Keratinocyte (primary cell): ENCODE measurements around the gene SCAMP4. TPM values are rescaled to one million over a fixed set of nuclear protein-coding genes. Genes with fewer than 3 reads are reported as not detected.

ENCODE experiments used
- DNase-seq: peaks from one replicate; pipeline ENCODE4 v3.0.0-alpha.2; 2011; ENCODE audit warnings: low read depth, missing footprints, low spot score
- FAIRE-seq: peaks from 2 replicates; lab custom pipeline; 2011; peaks lifted over from hg19 to GRCh38; lab: Jason Lieb, UNC
- H2AFZ ChIP-seq: 2 replicates; pipeline ENCODE4 v1.6.0; 2012; ENCODE audit warnings: low read length, control low read depth, inconsistent platforms; ENCODE audit not compliant: control insufficient read depth
- H3K27ac ChIP-seq: 2 replicates; pipeline ENCODE4 v1.5.1; 2011; ENCODE audit warnings: low read length; ENCODE audit not compliant: control insufficient read depth, insufficient read depth
- H3K27me3 ChIP-seq: 3 replicates; pipeline ENCODE4 v1.6.0; 2011; ENCODE audit warnings: low read length; ENCODE audit not compliant: control insufficient read depth, insufficient read depth; ENCODE audit errors: extremely low read depth
- H3K36me3 ChIP-seq, 2 experiments: 2 replicates in 1 of 2; 3 replicates in 1 of 2; pipeline ENCODE4 v1.5.1; 2011; ENCODE audit warnings: low read length in 2 of 2, mild to moderate bottlenecking in 1 of 2; ENCODE audit not compliant: control insufficient read depth in 2 of 2, insufficient read depth in 2 of 2; ENCODE audit errors: extremely low read depth in 1 of 2
- H3K4me1 ChIP-seq: 3 replicates; pipeline ENCODE4 v1.5.1; 2011; ENCODE audit warnings: low read length; ENCODE audit not compliant: control insufficient read depth, insufficient read depth; ENCODE audit errors: extremely low read depth
- H3K4me2 ChIP-seq: 3 replicates; pipeline ENCODE4 v1.6.0; 2011; ENCODE audit warnings: low read depth, low read length; ENCODE audit not compliant: control insufficient read depth, insufficient read depth; ENCODE audit errors: extremely low read depth
- H3K4me3 ChIP-seq, 3 experiments: fragments of 200-600 bp in 1 of 3; sonication (generic) in 1 of 3; 2 replicates in 2 of 3; 3 replicates in 1 of 3; pipeline ENCODE4 v1.5.1; 2011 to 2016; ENCODE audit warnings: low read length in 3 of 3, mild to moderate bottlenecking in 3 of 3, control low read depth in 2 of 3, inconsistent platforms in 1 of 3, low read depth in 1 of 3, mixed read lengths in 1 of 3, mixed run types in 1 of 3, moderate library complexity in 1 of 3; ENCODE audit not compliant: control insufficient read depth in 2 of 3, insufficient read depth in 2 of 3; ENCODE audit errors: extremely low read depth in 1 of 3
- H3K79me2 ChIP-seq: 2 replicates; pipeline ENCODE4 v1.6.0; 2012; ENCODE audit warnings: low read length; ENCODE audit not compliant: control insufficient read depth, insufficient read depth
- H3K9ac ChIP-seq: 3 replicates; pipeline ENCODE4 v1.6.0; 2011; ENCODE audit warnings: low read length; ENCODE audit not compliant: control insufficient read depth, insufficient read depth; ENCODE audit errors: extremely low read depth
- H3K9me1 ChIP-seq: 3 replicates; pipeline ENCODE4 v1.6.0; 2011; ENCODE audit warnings: low read length; ENCODE audit not compliant: control insufficient read depth, insufficient read depth; ENCODE audit errors: extremely low read depth
- H3K9me3 ChIP-seq: 2 replicates; pipeline ENCODE4 v1.5.1; 2012; ENCODE audit warnings: low read depth, low read length; ENCODE audit not compliant: control insufficient read depth
- H4K20me1 ChIP-seq: 3 replicates; pipeline ENCODE4 v1.6.0; 2011; ENCODE audit warnings: low read length; ENCODE audit not compliant: control insufficient read depth, insufficient read depth; ENCODE audit errors: extremely low read depth
- EZH2 ChIP-seq: IDR thresholded peaks from one replicate; pipeline ENCODE4 v1.6.1; 2012; ENCODE audit warnings: inconsistent platforms, mild to moderate bottlenecking, low read length, moderate library complexity
- dilution Hi-C: fragments of 300-500 bp; cut with MboI; formaldehyde crosslinking; loops from one replicate; pipeline ENCODE4 v1.7.0; 2020; ENCODE audit warnings: low sequenced_read_pairs; ENCODE audit not compliant: extremely low pct_ligation_motif_present
- polyA plus RNA-seq, 5 experiments: library from polyadenylated mRNA; depleted of rRNA in 3 of 5; stranded (reverse) in 3 of 5; stranded (forward) in 1 of 5; unstranded in 1 of 5; fragments of >200 nt; gene quantifications; 1 replicate in 1 of 5; 2 replicates in 3 of 5; 3 replicates in 1 of 5; pipeline versions ENCODE4 v1.2.1 to v1.2.3, GENCODE V29; 2011 to 2012; ENCODE audit warnings: missing spikeins in 2 of 5, low read depth in 1 of 5, low replicate concordance in 1 of 5
- TF ChIP-seq, protein P1 (sequence below), 3 experiments: IDR thresholded peaks in 1 of 3; conservative IDR thresholded peaks in 1 of 3; optimal IDR thresholded peaks in 1 of 3; 2 replicates in 2 of 3; 3 replicates in 1 of 3; pipeline versions ENCODE3 to v1.5.1; 2011; ENCODE audit warnings: low read length in 3 of 3, mild to moderate bottlenecking in 3 of 3, moderate library complexity in 2 of 3, control low read depth in 1 of 3, inconsistent platforms in 1 of 3; ENCODE audit not compliant: insufficient read depth in 2 of 3; ENCODE audit errors: extremely low read depth in 1 of 3

The SCAMP4 gene
- polyA plus RNA-seq, 1 donor (not counting 4 experiments of a cell fraction or from before 2014, with no cell fraction given) = 4.8 TPM

DNA sequence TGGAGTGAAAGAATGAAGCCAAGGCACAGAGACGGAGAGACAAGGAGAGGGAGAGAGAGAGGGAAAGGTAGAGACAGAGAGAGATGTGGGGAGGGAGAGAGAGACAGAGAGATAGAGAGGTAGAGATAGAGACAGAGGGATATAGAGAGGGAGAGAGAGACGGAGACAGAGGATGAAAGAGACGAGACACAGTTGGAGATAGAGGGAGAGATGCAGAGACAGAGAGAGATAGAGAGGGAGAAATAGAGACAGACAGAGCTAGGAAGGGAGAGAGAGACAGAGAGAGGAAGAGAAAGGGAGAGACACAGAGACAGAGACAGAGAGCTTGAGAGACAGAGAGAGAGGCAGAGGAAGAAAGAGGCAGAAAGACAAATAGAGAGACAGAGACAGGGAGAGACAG is 31.2 kb downstream of the SCAMP4 start:
- H3K9ac ChIP-seq = no peak overlapping the region
- H3K4me2 ChIP-seq = no peak overlapping the region
- DNase-seq (no peak), FAIRE-seq (no peak)
- H3K27ac ChIP-seq = no peak overlapping the region
- H2AFZ ChIP-seq = no peak overlapping the region
- peaks cover 4% of the 10 kb centered on the region for H3K9me3 ChIP-seq
- no peaks in the 10 kb centered on the region for H4K20me1 ChIP-seq
- peaks cover 11% of the 10 kb centered on the region for H3K4me1 ChIP-seq
- no peaks in the 10 kb centered on the region for H3K9me1 ChIP-seq
- dilution Hi-C loops = no loop called here
- peaks cover under 1% of the 10 kb centered on the region for H3K79me2 ChIP-seq
- no peaks in the 10 kb centered on the region for H3K27me3 ChIP-seq
- TF ChIP-seq, protein P1, sequence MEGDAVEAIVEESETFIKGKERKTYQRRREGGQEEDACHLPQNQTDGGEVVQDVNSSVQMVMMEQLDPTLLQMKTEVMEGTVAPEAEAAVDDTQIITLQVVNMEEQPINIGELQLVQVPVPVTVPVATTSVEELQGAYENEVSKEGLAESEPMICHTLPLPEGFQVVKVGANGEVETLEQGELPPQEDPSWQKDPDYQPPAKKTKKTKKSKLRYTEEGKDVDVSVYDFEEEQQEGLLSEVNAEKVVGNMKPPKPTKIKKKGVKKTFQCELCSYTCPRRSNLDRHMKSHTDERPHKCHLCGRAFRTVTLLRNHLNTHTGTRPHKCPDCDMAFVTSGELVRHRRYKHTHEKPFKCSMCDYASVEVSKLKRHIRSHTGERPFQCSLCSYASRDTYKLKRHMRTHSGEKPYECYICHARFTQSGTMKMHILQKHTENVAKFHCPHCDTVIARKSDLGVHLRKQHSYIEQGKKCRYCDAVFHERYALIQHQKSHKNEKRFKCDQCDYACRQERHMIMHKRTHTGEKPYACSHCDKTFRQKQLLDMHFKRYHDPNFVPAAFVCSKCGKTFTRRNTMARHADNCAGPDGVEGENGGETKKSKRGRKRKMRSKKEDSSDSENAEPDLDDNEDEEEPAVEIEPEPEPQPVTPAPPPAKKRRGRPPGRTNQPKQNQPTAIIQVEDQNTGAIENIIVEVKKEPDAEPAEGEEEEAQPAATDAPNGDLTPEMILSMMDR (optimal IDR thresholded peaks at IDR 0.05 in 1 of 3, IDR thresholded peaks at IDR 0.05 in 1 of 3, conservative IDR thresholded peaks at IDR 0.05 in 1 of 3; ENCODE audit: extremely low read depth in 1 of 3, insufficient read depth in 2 of 3, low read length in 3 of 3) = no peak
- TF ChIP-seq EZH2 = no peak
- H3K4me3 ChIP-seq = no peak overlapping the region
- no peaks in the 10 kb centered on the region for H3K36me3 ChIP-seq

DNA sequence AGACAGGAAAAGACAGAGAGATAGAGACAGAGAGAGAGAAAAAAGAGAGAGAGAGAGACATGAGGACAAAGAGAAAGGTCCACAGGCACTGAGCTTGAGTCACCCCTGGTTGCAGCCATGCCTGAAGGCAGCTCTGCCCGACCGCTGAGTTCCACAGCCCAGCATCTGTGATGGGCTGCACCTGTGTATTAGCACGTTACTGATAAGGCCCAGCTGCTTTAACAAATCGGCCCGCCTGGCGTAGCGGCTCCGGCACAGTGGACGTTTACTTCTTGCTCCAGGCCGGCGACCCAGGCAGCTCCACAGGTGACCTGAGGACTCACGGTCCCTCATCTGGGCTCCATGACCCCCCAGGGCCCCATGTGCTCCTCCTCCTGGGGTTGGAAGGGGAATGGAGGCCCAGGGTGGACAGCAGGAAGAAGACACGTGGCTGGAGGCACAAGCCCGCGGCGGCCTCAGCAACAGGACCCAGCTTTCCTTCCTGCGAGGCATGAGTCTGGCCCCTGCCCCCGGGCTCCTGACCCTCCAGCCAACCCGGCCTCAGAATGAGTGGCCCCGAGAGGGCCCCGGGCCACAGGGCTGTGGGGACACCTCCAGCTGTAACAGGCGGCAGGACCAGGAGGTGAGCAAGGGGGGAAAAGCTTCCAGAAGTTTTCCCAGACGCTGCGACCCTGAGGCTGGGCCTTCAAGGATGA is 31.9 kb downstream of the SCAMP4 start:
- Histone ChIP-seq H3K79me2 (peaks cover 7% of the 10 kb centered on the region), H3K36me3 (no peaks in the 10 kb centered on the region), H3K4me2 (no peak overlapping the region), H4K20me1 (no peaks in the 10 kb centered on the region), H2AFZ (no peak overlapping the region), H3K27ac (no peak overlapping the region), H3K9me3 (no peaks in the 10 kb centered on the region), H3K27me3 (no peaks in the 10 kb centered on the region), H3K9ac (no peak overlapping the region), H3K4me1 (peaks cover 11% of the 10 kb centered on the region), H3K9me1 (no peaks in the 10 kb centered on the region), H3K4me3 (no peak overlapping the region)
- no peak for FAIRE-seq
- TF ChIP-seq EZH2 = no peak
- TF ChIP-seq, protein P1 (optimal IDR thresholded peaks at IDR 0.05 in 1 of 3, IDR thresholded peaks at IDR 0.05 in 1 of 3, conservative IDR thresholded peaks at IDR 0.05 in 1 of 3; ENCODE audit: extremely low read depth in 1 of 3, insufficient read depth in 2 of 3, low read length in 3 of 3) = no peak
- dilution Hi-C loops = no loop called here
- DNase-seq = no peak
